HEK293T (cell line): ENCODE measurements around the gene ANP32E.

Experiments used
- BHLHE40 ChIP-seq: fragments of 450-650 bp; IDR thresholded peaks from 2 replicates; pipeline ENCODE4 v1.6.1; 2016; ENCODE audit warnings: mild to moderate bottlenecking, moderate library complexity, borderline replicate concordance
- SP1 ChIP-seq: fragments of 450-650 bp; IDR thresholded peaks from 2 replicates; pipeline ENCODE4 v1.6.1; 2017
- SUZ12 ChIP-seq: fragments of 450-650 bp; IDR thresholded peaks from 2 replicates; pipeline ENCODE4 v1.6.1; 2016; ENCODE audit warnings: mild to moderate bottlenecking
- TARDBP ChIP-seq: fragments of 450-650 bp; IDR thresholded peaks from 2 replicates; pipeline ENCODE4 v1.6.1; 2016

DNA sequence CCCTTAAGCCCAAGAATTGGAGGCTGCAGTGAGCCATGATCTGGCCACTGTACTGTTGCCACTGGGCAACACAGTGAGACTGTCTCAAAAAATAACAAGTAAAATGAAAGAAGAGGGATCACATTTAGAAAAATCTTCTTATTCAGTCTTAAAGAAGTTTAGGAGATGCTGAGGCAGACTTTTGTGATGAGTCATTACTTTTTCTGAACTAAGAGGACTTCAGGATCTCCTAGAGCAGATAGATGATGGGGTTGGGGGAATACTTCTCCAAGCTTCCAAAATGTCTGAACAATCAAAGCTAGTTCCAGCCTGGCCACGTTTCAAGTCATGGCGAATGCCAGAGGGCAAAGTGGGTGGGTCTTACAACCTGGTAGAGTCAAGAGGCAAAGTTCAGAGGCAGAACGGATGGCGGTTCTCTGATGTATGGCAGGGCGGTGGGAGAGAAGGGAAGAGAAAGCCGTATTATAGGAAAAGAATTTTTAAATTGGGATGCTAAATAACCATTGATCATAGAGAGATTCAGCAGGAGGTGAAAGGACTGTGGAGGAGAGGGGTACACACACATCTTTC, 44.3 kb upstream of the ANP32E start:
- TF ChIP-seq BHLHE40 (no peak), TARDBP (no peak), SP1 (no peak), SUZ12 (no peak)
